RWPE2 (cell line): ENCODE measurements around the gene CDK13.
A peak's percentile ranks its signal among the peaks of the same experiment; 100 is the strongest.

ENCODE experiments used
- ATAC-seq: fragments of 200-7000 bp; cut with Tn5 transposase; 3 replicates; pipeline ENCODE4 v1.9.1; 2021; ENCODE audit warnings: low read depth
- DNase-seq: peaks from one replicate; pipeline ENCODE4 v3.0.0-alpha.2; 2020; ENCODE audit warnings: low spot score
- H3K27ac ChIP-seq: fragments of 450-650 bp; 2 replicates; pipeline ENCODE4 v1.5.1; 2017; ENCODE audit warnings: mild to moderate bottlenecking; ENCODE audit not compliant: poor library complexity, severe bottlenecking
- H3K27me3 ChIP-seq: fragments of 250-450 bp; sonication (Bioruptor Pico); 2 replicates; pipeline ENCODE4 v1.5.1; 2021; ENCODE audit warnings: mild to moderate bottlenecking, moderate library complexity; ENCODE audit not compliant: insufficient read depth, poor library complexity, severe bottlenecking
- H3K36me3 ChIP-seq: fragments of 250-450 bp; sonication (Bioruptor Pico); 2 replicates; pipeline ENCODE4 v1.5.1; 2020; ENCODE audit warnings: low read depth, mild to moderate bottlenecking, moderate library complexity
- H3K4me1 ChIP-seq: fragments of 250-450 bp; sonication (Bioruptor Pico); 2 replicates; pipeline ENCODE4 v1.5.1; 2021; ENCODE audit warnings: mild to moderate bottlenecking, moderate library complexity; ENCODE audit not compliant: insufficient read depth, poor library complexity, severe bottlenecking
- H3K4me3 ChIP-seq: fragments of 250-450 bp; sonication (Bioruptor Pico); 2 replicates; pipeline ENCODE4 v1.5.1; 2021; ENCODE audit warnings: mild to moderate bottlenecking, moderate library complexity; ENCODE audit not compliant: severe bottlenecking
- H3K9me3 ChIP-seq: fragments of 250-450 bp; sonication (Bioruptor Pico); 2 replicates; pipeline ENCODE4 v1.5.1; 2021; ENCODE audit warnings: mild to moderate bottlenecking, moderate library complexity; ENCODE audit not compliant: severe bottlenecking
- CTCF ChIP-seq: fragments of 450-650 bp; IDR thresholded peaks from one replicate; pipeline ENCODE4 v1.5.1; 2017; ENCODE audit warnings: mild to moderate bottlenecking, moderate library complexity; ENCODE audit not compliant: poor library complexity, severe bottlenecking

The CDK13 gene

GRCh38 chr7:39952374-39952773, 2.3 kb downstream of the CDK13 start:
- no peak for TF ChIP-seq CTCF
- DNase-seq = no peak

GRCh38 chr7:39952803-39953202, 2.7 kb downstream of the CDK13 start:
- TF ChIP-seq CTCF = no peak
- peaks cover 19% of the 10 kb centered on the region for H3K36me3 ChIP-seq
- DNase-seq = no peak
- H3K4me3 ChIP-seq = peak overlapping the region; percentile 65
- H3K27me3 ChIP-seq = no peaks in the 10 kb centered on the region
- peaks cover 19% of the 10 kb centered on the region for H3K4me1 ChIP-seq
- no peaks in the 10 kb centered on the region for H3K9me3 ChIP-seq
- H3K27ac ChIP-seq = no peak overlapping the region
- ATAC-seq = no peak

More at GRCh38 chr7:39952374-39952773, 2.3 kb downstream of the CDK13 start:
- Histone ChIP-seq H3K27me3 (no peaks in the 10 kb centered on the region), H3K4me1 (peaks cover 15% of the 10 kb centered on the region), H3K9me3 (no peaks in the 10 kb centered on the region), H3K27ac (peak overlapping the region; percentile 95), H3K36me3 (peaks cover 19% of the 10 kb centered on the region), H3K4me3 (peak overlapping the region; percentile 65)
- ATAC-seq = no peak

GRCh38 chr7:39954694-39955093, 4.6 kb downstream of the CDK13 start:
- TF ChIP-seq CTCF = no peak
- Histone ChIP-seq H3K4me3 (no peak overlapping the region), H3K9me3 (no peaks in the 10 kb centered on the region), H3K27me3 (no peaks in the 10 kb centered on the region), H3K36me3 (peaks cover 19% of the 10 kb centered on the region), H3K4me1 (peaks cover 19% of the 10 kb centered on the region), H3K27ac (no peak overlapping the region)
- ATAC-seq = no peak
- no peak for DNase-seq

GRCh38 chr7:39958038-39958437, 8.0 kb downstream of the CDK13 start:
- Histone ChIP-seq H3K4me3 (no peak overlapping the region), H3K27ac (no peak overlapping the region), H3K36me3 (peaks cover 15% of the 10 kb centered on the region), H3K4me1 (peaks cover 19% of the 10 kb centered on the region), H3K9me3 (no peaks in the 10 kb centered on the region), H3K27me3 (no peaks in the 10 kb centered on the region)
- no peak for DNase-seq
- ATAC-seq = no peak
- no peak for TF ChIP-seq CTCF

DNA sequence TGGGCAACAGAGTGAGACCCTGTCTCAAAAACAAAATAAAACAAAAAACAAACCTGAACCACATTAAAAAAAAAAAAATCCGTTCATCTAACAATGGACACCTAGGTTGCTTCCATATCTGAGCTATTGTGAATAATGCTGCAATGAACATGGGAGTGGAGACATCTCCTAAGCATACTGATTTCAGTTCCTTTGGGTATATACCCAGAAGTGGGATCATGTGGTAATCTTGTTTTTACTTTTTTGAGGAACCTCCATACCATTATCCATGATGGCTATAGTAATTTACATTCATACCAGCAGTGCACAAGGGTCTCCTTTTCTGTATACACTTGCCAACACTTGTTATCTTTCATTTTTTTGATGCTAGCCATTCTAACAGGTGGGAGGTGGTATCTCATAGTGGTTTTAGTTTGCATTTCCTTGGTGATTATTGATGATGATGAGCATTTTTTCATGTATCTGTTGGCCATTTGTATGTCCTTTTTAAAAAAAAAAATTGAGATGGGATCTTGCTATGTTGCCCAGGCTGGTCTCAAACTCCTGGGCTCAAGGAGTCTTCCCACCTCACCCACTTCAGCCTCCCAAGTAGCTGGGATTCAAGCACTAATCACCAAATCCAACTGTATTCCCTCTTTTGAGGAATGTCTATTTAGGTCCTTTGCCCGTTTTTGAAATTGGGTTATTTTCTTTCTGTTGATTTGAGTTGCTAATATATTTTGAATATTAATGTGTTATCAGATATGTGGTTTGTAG, 17.5 kb downstream of the CDK13 start:
- H3K9me3 ChIP-seq = no peaks in the 10 kb centered on the region
- no peaks in the 10 kb centered on the region for H3K36me3 ChIP-seq
- H3K4me1 ChIP-seq = no peaks in the 10 kb centered on the region
- no peak overlapping the region for H3K27ac ChIP-seq
- TF ChIP-seq CTCF = no peak
- DNase-seq = no peak
- H3K27me3 ChIP-seq = no peaks in the 10 kb centered on the region
- H3K4me3 ChIP-seq = no peak overlapping the region
- no peak for ATAC-seq
